PC-3 (cell line): ENCODE results near the gene PRSS27. TPM values are rescaled to one million over a fixed set of nuclear protein-coding genes. Genes with fewer than 3 reads are reported as not detected.

Experiments used
- ATAC-seq: fragments of 200-7000 bp; cut with Tn5 transposase; 2 replicates; pipeline ENCODE4 v1.9.1; 2020; ENCODE audit warnings: mild to moderate bottlenecking, moderate library complexity
- BruUV-seq: library from RNA; stranded (reverse); fragments of 400-500 nt; replicated peaks from 2 replicates; lab custom pipeline; 2021; lab: Mats Ljungman, UMichigan
- CTCF ChIA-PET: fragments of 300-600 bp; sonication (Branson Sonifier 250); formaldehyde crosslinking; loops from one replicate; lab custom pipeline; 2022; ENCODE audit warnings: antibody characterized with exemption; lab: Charles Lee
- POLR2A ChIA-PET: fragments of 300-600 bp; sonication (Branson Sonifier 250); formaldehyde crosslinking; loops from one replicate; lab custom pipeline; 2022; ENCODE audit warnings: antibody characterized with exemption; ENCODE audit not compliant: unreplicated experiment; lab: Charles Lee
- DNase-seq: peaks from one replicate; pipeline ENCODE4 v3.0.0-alpha.2; 2015
- H2AFZ ChIP-seq: fragments of 300-600 bp; sonication (generic); 2 replicates; pipeline ENCODE4 v1.6.0; 2016; ENCODE audit warnings: antibody characterized with exemption, low read length
- H3F3A ChIP-seq: fragments of 300-600 bp; sonication (generic); one replicate; pipeline ENCODE4 v1.6.0; 2017; ENCODE audit warnings: antibody characterized with exemption, low read length, control low read depth, mild to moderate bottlenecking; ENCODE audit not compliant: unreplicated experiment
- H3K27ac ChIP-seq: fragments of 300-600 bp; sonication (generic); 2 replicates; pipeline ENCODE4 v1.5.1; 2016; ENCODE audit warnings: mild to moderate bottlenecking, low read length
- H3K27me3 ChIP-seq: fragments of 300-600 bp; sonication (generic); 2 replicates; pipeline ENCODE4 v1.6.1; 2016; ENCODE audit warnings: low read length, mixed read lengths
- H3K36me3 ChIP-seq: fragments of 300-600 bp; sonication (generic); 2 replicates; pipeline ENCODE4 v1.6.1; 2016; ENCODE audit warnings: low read depth, mixed run types, low read length, mixed read lengths
- H3K4me1 ChIP-seq: fragments of 300-600 bp; sonication (generic); 2 replicates; pipeline ENCODE4 v1.5.1; 2016; ENCODE audit warnings: low read length; ENCODE audit not compliant: insufficient read depth
- H3K4me2 ChIP-seq: fragments of 300-600 bp; sonication (generic); 2 replicates; pipeline ENCODE4 v1.6.0; 2016; ENCODE audit warnings: low read length
- H3K4me3 ChIP-seq: fragments of 300-600 bp; sonication (generic); 2 replicates; pipeline ENCODE4 v1.5.1; 2016; ENCODE audit warnings: mild to moderate bottlenecking, low read length, mixed read lengths
- H3K79me2 ChIP-seq: fragments of 300-600 bp; sonication (generic); 2 replicates; pipeline ENCODE4 v1.6.1; 2017; ENCODE audit warnings: low read length, mixed read lengths
- H3K9ac ChIP-seq: fragments of 300-600 bp; sonication (generic); 2 replicates; pipeline ENCODE4 v1.6.0; 2016; ENCODE audit warnings: mild to moderate bottlenecking, low read length
- H3K9me2 ChIP-seq: fragments of 300-600 bp; sonication (generic); replicated peaks from 2 replicates; pipeline ENCODE4 v1.6.1; 2016; ENCODE audit warnings: mixed run types, low read length, mixed read lengths
- H3K9me3 ChIP-seq: fragments of 300-600 bp; sonication (generic); 2 replicates; pipeline ENCODE4 v1.6.1; 2016; ENCODE audit warnings: low read length, mixed read lengths
- H4K20me1 ChIP-seq: fragments of 300-600 bp; sonication (generic); 2 replicates; pipeline ENCODE4 v1.6.1; 2016; ENCODE audit warnings: low read length, mixed read lengths
- CTCF ChIP-seq: fragments of 300-600 bp; sonication (generic); conservative IDR thresholded peaks from 2 replicates; pipeline ENCODE4 v1.5.1; 2017; ENCODE audit warnings: antibody characterized with exemption, low read depth, mild to moderate bottlenecking, low read length
- EZH2 ChIP-seq: fragments of 300-600 bp; sonication (generic); IDR thresholded peaks from one replicate; pipeline ENCODE4 v1.6.1; 2017; ENCODE audit warnings: antibody characterized with exemption, mild to moderate bottlenecking, low read length; ENCODE audit not compliant: unreplicated experiment
- EZH2phosphoT487 ChIP-seq: fragments of 300-600 bp; sonication (generic); IDR thresholded peaks from 2 replicates; pipeline ENCODE4 v1.6.1; 2018; ENCODE audit warnings: mild to moderate bottlenecking, antibody characterized with exemption, low read length, borderline replicate concordance
- intact Hi-C: fragments of 100-400 bp; cut with micrococcal nuclease; formaldehyde crosslinking; loops from 2 replicates; pipeline ENCODE4 v1.9.0; 2023
- total RNA-seq: library from RNA; depleted of rRNA; stranded (reverse); fragments of >200 nt; gene quantifications from 2 replicates; pipeline ENCODE4 v1.2.3, GENCODE V29; 2014

PRSS27 gene
- total RNA-seq, 1 experiment from 2014 or later, result 1.2 TPM

DNA sequence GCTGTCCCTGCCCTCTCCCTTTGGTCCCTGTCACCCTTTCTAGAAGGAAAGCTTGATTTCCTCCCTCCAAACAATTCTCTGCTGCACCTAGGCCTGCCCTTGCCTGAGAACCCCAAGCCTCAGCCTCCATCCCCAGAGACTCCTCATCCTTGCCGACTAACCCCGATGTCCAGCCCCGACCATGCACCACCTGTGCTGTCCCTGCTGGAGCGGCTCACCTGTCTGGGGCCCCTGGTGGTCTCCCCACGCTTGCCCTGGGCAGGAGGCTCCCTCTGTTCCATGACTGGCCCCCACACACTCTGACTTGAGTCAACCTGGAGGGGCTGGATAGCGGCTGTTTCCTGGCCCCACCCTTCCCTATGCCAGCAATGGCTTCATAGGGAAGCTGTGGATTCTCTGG lies 20.5 kb upstream of the PRSS27 start:
- no peak overlapping the region for H3K4me3 ChIP-seq
- no peak overlapping the region for H3K27ac ChIP-seq
- H3F3A ChIP-seq, result no peaks in the 10 kb centered on the region
- BruUV-seq, result no TSS peak
- POLR2A ChIA-PET, result no interaction called here
- H3K79me2 ChIP-seq, result no peaks in the 10 kb centered on the region
- intact Hi-C loops, result no loop called here
- no peaks in the 10 kb centered on the region for H3K27me3 ChIP-seq
- no peak overlapping the region for H3K4me2 ChIP-seq
- no peak for ATAC-seq
- no peaks in the 10 kb centered on the region for H3K9me2 ChIP-seq
- no peaks in the 10 kb centered on the region for H3K9me3 ChIP-seq
- H2AFZ ChIP-seq, result no peak overlapping the region
- CTCF ChIA-PET, result no interaction called here
- DNase-seq, result no peak
- H3K9ac ChIP-seq, result no peak overlapping the region
- no peaks in the 10 kb centered on the region for H4K20me1 ChIP-seq
- no peaks in the 10 kb centered on the region for H3K36me3 ChIP-seq
- TF ChIP-seq EZH2phosphoT487 (no peak), CTCF (no peak), EZH2 (no peak)
- no peaks in the 10 kb centered on the region for H3K4me1 ChIP-seq

- no peak overlapping the region for H3K27ac ChIP-seq
- intact Hi-C loops, result no loop called here
- no peaks in the 10 kb centered on the region for H3F3A ChIP-seq
- H3K36me3 ChIP-seq, result no peaks in the 10 kb centered on the region
- no peaks in the 10 kb centered on the region for H3K9me3 ChIP-seq
- H3K4me3 ChIP-seq, result no peak overlapping the region
- H3K9ac ChIP-seq, result no peak overlapping the region
- BruUV-seq, result no TSS peak
- DNase-seq (no peak), ATAC-seq (no peak)
- H3K4me2 ChIP-seq, result no peak overlapping the region
- CTCF ChIA-PET, result no interaction called here
- POLR2A ChIA-PET, result no interaction called here
- no peaks in the 10 kb centered on the region for H3K27me3 ChIP-seq
- no peaks in the 10 kb centered on the region for H3K79me2 ChIP-seq
- no peaks in the 10 kb centered on the region for H3K4me1 ChIP-seq
- TF ChIP-seq EZH2 (no peak), CTCF (no peak)
- H2AFZ ChIP-seq, result no peak overlapping the region
- no peaks in the 10 kb centered on the region for H3K9me2 ChIP-seq
- H4K20me1 ChIP-seq, result no peaks in the 10 kb centered on the region
Measured at GRCh38 chr16:2739625-2740430, 19.8 kb upstream of the PRSS27 start.

DNA sequence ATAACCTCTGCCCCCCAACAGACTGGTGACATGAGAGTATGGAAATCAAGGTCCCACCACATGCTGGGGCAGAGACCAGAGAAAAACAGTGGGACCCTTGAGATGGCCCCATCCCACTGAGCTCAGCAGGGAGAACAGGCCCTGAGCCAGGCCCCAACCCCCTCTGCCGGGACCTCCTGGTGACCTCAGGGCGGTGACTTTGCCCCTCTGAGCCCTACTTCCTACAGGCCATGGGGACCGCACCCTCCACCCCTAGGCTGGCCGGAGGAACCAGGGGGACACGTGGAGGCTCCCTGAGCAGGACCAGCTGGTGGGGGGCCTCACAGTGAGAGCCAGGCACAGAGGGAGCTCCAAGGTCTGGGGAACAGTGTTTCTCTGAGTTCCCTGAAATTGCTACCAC lies 18.6 kb upstream of the PRSS27 start:
- H4K20me1 ChIP-seq, result no peaks in the 10 kb centered on the region
- H3K79me2 ChIP-seq, result no peaks in the 10 kb centered on the region
- H3K9ac ChIP-seq, result no peak overlapping the region
- no peaks in the 10 kb centered on the region for H3K36me3 ChIP-seq
- H3K4me2 ChIP-seq, result no peak overlapping the region
- TF ChIP-seq EZH2phosphoT487, result no peak
- no peak for TF ChIP-seq EZH2
- no peak for TF ChIP-seq CTCF
- CTCF ChIA-PET, result no interaction called here
- H3K9me3 ChIP-seq, result no peaks in the 10 kb centered on the region
- DNase-seq (no peak), ATAC-seq (no peak)
- H3K4me3 ChIP-seq, result no peak overlapping the region
- no peaks in the 10 kb centered on the region for H3F3A ChIP-seq
- H2AFZ ChIP-seq, result no peak overlapping the region
- no peak overlapping the region for H3K27ac ChIP-seq
- H3K27me3 ChIP-seq, result no peaks in the 10 kb centered on the region
- intact Hi-C loops, result no loop called here
- no peaks in the 10 kb centered on the region for H3K9me2 ChIP-seq
- no TSS peak for BruUV-seq
- H3K4me1 ChIP-seq, result no peaks in the 10 kb centered on the region
- POLR2A ChIA-PET, result no interaction called here
